ENCODE measurements around the gene ZDHHC24. TPM values are rescaled to one million over a fixed set of nuclear protein-coding genes. Genes with fewer than 3 reads are reported as not detected.
A peak's percentile ranks its signal among the peaks of the same experiment; 100 is the strongest.

The ZDHHC24 gene
- total RNA-seq, 1 donor from 2014 or later = 10.3 TPM

- H3K9me3 Mint-ChIP-seq (ENCODE audit: unreplicated experiment) = no peaks in the 10 kb centered on the region
- DNase-seq (ENCODE audit: low spot score) = peak; percentile 85
- H3K4me3 Mint-ChIP-seq (ENCODE audit: unreplicated experiment) = peak within 1 kb of the TSS; percentile 98
- peak within 1 kb of the TSS; percentile 87 for H3K27ac Mint-ChIP-seq (ENCODE audit: unreplicated experiment)
- no peak for TF ChIP-seq CTCF (IDR thresholded peaks at IDR 0.05; ENCODE audit: unreplicated experiment)
- peaks cover 8% of the 10 kb centered on the region for H3K4me1 Mint-ChIP-seq (ENCODE audit: unreplicated experiment)
- H3K27me3 Mint-ChIP-seq (ENCODE audit: unreplicated experiment) = peaks cover 5% of the 10 kb centered on the region
- H3K36me3 Mint-ChIP-seq (ENCODE audit: low read depth, unreplicated experiment) = peaks cover 8% of the 10 kb centered on the region
These were observed 35.4 kb downstream of the ZDHHC24 start, which contains the start of gene BBS1 for GRCh38 chr11:66510271-66510989. Gene BBS1, plus strand, starts transcription at chr11:66510635. Its CDS starts 25 bp downstream, at chr11:66510660.

- H3K4me1 Mint-ChIP-seq (ENCODE audit: unreplicated experiment) = peaks cover 8% of the 10 kb centered on the region
- no peak for TF ChIP-seq CTCF (IDR thresholded peaks at IDR 0.05; ENCODE audit: unreplicated experiment)
These were observed 36.7 kb downstream of the ZDHHC24 start for GRCh38 chr11:66509131-66509561.

GRCh38 chr11:66505276-66505816 lies 40.5 kb downstream of the ZDHHC24 start:
- Mint-ChIP-seq H3K27me3 (ENCODE audit: unreplicated experiment) (peaks cover 2% of the 10 kb centered on the region), H3K9me3 (ENCODE audit: unreplicated experiment) (no peaks in the 10 kb centered on the region), H3K36me3 (ENCODE audit: low read depth, unreplicated experiment) (peaks cover 3% of the 10 kb centered on the region), H3K27ac (ENCODE audit: unreplicated experiment) (no peak overlapping the region), H3K4me3 (ENCODE audit: unreplicated experiment) (no peak overlapping the region), H3K4me1 (ENCODE audit: unreplicated experiment) (no peaks in the 10 kb centered on the region)
- TF ChIP-seq CTCF (IDR thresholded peaks at IDR 0.05; ENCODE audit: unreplicated experiment) = no peak
- DNase-seq (ENCODE audit: low spot score) = no peak

More at GRCh38 chr11:66509131-66509561, 36.7 kb downstream of the ZDHHC24 start:
- Mint-ChIP-seq H3K36me3 (ENCODE audit: low read depth, unreplicated experiment) (peaks cover 3% of the 10 kb centered on the region), H3K27me3 (ENCODE audit: unreplicated experiment) (peaks cover 5% of the 10 kb centered on the region), H3K27ac (ENCODE audit: unreplicated experiment) (no peak overlapping the region), H3K4me3 (ENCODE audit: unreplicated experiment) (no peak overlapping the region), H3K9me3 (ENCODE audit: unreplicated experiment) (no peaks in the 10 kb centered on the region)
- no peak for DNase-seq (ENCODE audit: low spot score)

- H3K27ac Mint-ChIP-seq (ENCODE audit: unreplicated experiment) = no peak overlapping the region
- peaks cover 4% of the 10 kb centered on the region for H3K27me3 Mint-ChIP-seq (ENCODE audit: unreplicated experiment)
- no peak for TF ChIP-seq CTCF (IDR thresholded peaks at IDR 0.05; ENCODE audit: unreplicated experiment)
- H3K4me1 Mint-ChIP-seq (ENCODE audit: unreplicated experiment) = no peaks in the 10 kb centered on the region
- no peaks in the 10 kb centered on the region for H3K9me3 Mint-ChIP-seq (ENCODE audit: unreplicated experiment)
- no peak for DNase-seq (ENCODE audit: low spot score)
- H3K4me3 Mint-ChIP-seq (ENCODE audit: unreplicated experiment) = no peak overlapping the region
- H3K36me3 Mint-ChIP-seq (ENCODE audit: low read depth, unreplicated experiment) = peaks cover 5% of the 10 kb centered on the region
These were observed 47.3 kb downstream of the ZDHHC24 start for GRCh38 chr11:66498506-66498905.

- Mint-ChIP-seq H3K36me3 (ENCODE audit: low read depth, unreplicated experiment) (peaks cover 9% of the 10 kb centered on the region), H3K27me3 (ENCODE audit: unreplicated experiment) (peaks cover 4% of the 10 kb centered on the region), H3K4me3 (ENCODE audit: unreplicated experiment) (no peak overlapping the region), H3K9me3 (ENCODE audit: unreplicated experiment) (no peaks in the 10 kb centered on the region), H3K4me1 (ENCODE audit: unreplicated experiment) (no peaks in the 10 kb centered on the region), H3K27ac (ENCODE audit: unreplicated experiment) (no peak overlapping the region)
- DNase-seq (ENCODE audit: low spot score) = no peak
- TF ChIP-seq CTCF (IDR thresholded peaks at IDR 0.05; ENCODE audit: unreplicated experiment) = no peak
These were observed 48.6 kb downstream of the ZDHHC24 start for GRCh38 chr11:66497206-66497605.

Measured in endothelial cell (in vitro differentiated cells).